NCI-H146 treated with DMSO at 0.1 percent for 48 hours (cell line): Measurements from ENCODE around the gene CBX8.

Source experiments
- DNase-seq: peaks from one replicate; lab custom pipeline; 2025; ENCODE audit not compliant: unreplicated experiment; lab: John Stamatoyannopoulos, UW

The CBX8 gene

DNA sequence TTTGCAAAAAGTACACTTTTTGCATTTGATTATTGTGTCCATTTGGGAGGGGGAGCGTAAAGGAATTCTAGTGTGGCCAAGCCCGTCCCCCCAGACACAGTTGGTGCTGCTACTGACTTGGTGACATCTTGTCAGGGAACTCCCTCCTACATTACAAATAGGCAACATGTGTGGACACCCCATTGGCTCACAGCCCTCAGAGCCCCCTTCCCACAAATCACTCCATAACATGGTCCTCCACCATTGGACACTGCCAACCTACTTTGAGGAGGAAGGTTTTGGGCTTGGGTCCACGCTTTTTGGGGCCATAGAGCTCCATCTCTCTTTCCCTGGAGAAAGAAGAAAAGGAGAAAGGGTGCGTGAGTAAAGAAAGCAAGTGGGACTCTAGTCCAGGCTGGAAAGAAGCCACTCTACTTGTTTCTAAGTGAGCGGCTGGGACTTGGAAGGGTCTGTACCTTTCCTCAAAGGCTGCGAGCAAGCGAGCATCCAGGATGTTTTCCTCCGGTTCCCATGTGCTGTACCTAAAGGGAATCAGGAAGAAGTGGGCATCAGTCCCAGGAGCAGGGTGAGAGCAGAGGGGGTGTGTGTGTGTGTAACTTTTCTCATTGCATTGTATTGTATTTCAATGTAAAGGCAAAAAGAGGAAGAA, 958 bp downstream of the CBX8 start:
- DNase-seq: no peak

DNA sequence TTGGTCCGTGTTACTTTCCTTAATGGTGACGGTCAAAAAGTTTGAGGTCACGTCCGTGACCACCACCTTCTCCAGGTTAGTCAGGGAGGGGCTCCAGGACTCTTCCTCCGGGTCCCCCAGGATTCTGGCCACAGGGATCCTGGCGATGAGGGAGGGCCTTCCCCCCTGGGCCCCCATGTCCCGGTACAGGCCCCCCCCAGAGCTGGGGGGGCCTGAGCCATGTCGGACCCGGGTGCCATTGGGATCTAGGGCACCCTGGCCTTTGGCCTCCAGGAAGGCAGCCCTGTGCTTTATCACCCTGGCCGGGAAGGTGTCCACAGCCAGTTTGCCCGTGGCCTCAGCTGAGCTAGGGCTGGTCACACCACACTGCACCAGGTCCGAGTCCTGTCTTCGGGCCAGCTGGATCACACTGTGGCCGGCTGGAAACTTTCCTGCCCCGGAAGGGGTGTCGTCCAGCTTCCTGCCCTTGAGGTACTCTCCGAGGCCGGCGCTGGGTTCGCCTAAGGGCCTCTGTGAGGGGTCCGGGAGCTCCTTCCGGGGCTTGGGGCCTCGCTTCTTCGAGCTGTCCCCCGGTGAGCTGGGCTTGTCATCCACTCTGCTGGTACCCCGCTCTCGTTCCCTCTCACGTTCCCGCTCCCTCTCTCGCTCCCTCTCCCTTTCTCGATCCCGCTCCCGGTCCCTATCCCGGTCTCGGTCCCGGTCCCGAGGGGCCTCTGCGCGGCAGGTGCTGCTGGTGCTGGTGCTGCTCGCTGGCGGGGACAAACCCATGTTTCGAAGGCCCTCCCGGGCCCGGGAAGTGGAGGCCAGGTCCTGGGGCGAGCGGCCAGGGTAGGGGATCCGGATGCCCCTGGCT, 2.0 kb downstream of the CBX8 start:
- no peak for DNase-seq

DNA sequence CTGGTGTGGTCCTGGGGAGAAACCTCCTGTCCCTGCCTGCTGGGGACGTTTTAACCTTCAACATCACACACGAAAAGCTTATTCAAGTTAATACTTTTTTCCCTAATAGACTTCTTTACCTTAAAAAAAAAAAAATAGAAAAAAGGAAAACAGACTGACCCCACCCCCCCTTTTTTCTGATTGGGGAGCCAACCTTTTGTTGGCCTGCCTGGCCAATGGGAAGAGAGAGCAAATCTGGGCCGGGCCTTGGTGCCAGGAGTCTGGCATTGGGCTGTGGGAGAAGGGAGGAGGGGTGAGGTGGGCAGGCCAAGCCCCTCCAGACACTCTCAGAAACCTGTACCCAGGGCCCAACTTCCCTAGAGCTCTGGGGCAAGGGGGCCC, 3.0 kb downstream of the CBX8 start:
- no peak for DNase-seq

DNA sequence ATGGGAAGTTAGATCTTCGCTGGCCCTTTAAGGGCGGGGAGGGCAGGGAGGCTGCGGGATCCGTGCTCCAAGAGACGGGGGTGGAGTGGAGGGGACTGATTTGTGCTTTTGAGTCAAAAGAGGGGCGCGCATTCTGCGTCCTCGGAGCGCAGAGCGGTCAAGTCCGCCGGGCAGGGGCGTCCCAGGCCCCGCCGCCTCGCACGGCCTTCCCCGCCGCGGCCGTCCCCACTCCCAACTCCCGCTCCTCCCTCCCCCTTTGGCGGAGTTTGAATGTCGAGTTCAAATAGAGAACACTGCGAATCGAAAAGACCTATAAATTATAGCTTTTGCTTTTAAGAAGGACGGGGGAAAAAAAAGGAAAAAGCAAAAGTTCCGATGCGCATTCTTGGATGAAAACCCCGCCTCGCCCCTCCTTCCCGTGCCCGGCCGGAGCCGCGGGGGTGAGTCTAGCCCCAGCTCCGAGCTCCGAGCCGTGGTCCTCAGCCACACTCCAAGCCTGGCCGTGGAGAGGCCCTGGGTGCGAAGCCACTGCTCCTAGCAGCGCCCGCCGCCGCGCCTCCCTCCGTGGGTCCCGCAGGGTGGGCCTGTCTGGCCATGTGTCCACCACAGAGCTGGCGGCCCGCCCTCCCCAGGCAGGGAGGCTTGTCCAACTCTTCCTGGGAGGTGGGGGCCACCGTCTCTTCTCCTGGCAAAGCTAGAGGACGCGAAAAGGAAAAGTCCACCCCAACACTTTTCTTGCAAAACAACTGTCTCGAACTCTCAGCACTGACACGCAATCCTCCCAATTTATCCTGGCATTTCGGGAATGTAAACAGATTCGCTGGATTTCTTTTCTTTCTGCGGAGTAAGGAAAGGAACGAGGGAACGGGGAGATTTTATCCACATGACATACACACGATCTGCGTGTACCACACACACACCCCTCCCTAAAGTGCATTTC, 3.6 kb downstream of the CBX8 start:
- DNase-seq: no peak

DNA sequence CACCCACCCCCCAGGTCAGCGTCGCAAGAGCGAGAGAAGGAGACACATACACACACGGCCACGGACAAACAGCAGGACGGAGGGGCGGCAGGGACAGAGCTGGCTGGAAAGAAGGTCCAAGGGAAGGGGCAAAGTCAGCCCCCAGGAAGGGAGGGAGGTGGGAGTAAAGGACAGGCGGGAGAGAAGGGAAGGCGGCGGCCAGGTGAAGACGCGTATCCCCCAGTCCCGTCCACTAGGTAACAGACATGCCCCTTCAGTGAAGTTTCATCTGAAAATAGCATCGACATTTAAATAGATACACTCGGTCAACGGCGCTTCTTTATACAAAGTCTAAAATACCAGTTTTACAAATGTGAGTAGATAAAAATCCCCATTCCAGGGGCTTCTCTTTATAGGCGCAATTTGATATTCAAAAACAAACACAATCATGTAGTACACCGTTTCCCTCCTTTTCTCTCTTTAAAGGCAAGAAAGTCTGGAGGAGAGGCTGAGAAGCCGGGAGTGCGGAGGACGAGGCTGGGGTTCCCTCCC, 4.5 kb downstream of the CBX8 start:
- no peak for DNase-seq

DNA sequence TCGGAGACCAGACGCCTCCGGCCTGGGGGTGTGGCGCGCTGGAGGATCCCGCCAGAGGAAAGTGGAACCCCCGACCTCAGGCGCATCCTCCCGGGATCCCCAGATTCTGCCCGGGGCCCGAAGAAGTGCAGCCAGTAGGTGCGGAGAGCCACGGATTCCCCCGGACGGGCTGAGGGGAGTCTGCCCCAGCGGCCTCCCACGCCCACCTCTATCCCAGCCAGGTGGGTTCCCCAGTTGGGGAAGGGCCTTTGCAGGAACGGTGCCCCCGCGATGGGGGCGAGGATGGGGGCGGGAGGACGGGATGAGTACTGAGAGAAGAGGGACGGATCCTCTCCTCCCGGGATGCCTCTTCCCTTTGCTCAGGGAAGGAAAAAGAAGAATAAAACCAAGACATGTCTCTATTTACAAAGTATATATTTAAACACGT, 5.1 kb downstream of the CBX8 start:
- DNase-seq: no peak

DNA sequence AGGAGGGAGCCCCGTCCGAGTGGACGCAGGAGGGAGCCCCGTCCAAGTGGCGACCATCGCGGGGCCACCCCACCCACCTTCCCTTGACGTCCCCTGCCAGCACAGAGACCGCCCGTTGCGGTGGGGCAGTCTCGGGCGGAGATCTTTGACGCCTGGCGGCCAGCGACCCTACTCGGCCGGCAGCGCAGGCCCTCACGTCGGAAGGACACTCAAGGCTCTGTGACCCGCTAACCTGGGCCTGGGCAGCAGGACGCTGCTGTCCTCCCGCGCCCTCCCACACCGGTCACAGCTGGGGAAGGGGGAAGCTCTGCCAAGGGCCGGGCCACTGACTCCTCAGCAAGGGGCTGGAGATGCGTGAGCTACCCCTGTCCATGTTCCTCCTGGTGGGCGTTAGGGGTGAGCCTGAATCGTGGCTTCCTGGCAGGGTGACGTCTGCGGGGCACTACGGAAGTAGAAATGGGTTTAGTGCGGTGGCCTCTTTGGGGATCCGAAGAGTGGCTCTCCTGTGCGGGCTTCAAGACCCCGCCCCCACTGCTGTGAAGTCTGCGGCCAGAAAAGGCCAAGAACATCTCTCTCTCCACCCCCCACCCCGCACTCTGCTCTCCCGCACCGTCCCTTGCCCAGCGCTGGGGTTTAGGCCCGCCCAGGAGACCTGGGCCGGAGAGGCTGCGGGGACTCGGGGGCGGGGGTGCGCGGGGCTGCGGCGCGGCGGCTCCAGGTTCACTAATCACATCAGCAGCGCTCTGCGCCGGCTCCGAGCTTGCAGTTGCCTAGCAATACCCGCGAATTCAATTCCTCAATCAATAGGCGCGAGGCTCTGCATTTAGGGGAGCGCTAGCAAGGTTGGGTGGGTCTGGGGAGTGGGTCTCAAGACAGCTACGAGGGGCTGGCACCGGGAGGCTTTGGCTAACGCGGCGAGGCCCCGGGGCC, 5.8 kb downstream of the CBX8 start:
- DNase-seq: no peak

DNA sequence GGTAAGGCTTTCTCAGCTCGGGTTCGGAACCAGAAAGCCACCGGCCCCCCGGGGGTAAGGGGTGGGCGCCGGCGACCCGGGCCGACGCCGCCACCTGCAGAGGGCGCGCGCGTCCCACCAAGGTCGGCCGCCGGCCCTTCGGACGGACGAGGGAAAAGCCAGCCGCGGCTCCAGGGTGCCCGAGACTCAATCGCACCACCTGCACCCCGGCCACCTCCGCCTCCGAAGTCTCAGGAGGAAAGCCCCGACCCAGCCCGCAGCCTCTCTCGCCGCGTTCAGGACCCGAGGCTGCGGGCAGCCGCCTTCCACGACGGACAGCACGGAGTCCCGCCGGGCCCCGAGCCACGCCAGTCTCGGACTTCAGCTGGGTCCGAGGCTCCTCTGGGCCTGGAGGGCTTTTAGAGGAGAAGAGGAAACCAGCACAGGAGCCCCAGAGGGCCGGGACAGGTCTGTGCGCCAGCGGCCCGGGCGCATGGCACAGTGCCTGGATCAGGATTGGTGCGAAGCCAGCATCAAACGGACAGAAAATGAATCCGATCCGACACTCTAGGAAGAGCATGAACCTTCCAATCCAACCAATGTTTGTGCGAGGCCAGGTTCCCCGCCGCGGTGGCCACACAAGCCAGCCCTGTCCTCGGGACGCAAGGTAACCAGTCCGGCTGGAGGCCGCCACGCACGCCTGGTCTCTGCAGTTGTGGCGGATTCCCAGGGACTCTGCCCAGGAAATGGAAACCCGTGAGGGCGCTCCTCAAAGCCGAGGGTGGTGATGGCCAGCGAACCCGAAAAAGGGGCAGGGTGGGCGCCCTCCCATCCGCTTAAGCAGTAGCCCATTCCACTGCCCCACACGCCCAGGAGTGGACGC, 6.7 kb downstream of the CBX8 start:
- DNase-seq: no peak

DNA sequence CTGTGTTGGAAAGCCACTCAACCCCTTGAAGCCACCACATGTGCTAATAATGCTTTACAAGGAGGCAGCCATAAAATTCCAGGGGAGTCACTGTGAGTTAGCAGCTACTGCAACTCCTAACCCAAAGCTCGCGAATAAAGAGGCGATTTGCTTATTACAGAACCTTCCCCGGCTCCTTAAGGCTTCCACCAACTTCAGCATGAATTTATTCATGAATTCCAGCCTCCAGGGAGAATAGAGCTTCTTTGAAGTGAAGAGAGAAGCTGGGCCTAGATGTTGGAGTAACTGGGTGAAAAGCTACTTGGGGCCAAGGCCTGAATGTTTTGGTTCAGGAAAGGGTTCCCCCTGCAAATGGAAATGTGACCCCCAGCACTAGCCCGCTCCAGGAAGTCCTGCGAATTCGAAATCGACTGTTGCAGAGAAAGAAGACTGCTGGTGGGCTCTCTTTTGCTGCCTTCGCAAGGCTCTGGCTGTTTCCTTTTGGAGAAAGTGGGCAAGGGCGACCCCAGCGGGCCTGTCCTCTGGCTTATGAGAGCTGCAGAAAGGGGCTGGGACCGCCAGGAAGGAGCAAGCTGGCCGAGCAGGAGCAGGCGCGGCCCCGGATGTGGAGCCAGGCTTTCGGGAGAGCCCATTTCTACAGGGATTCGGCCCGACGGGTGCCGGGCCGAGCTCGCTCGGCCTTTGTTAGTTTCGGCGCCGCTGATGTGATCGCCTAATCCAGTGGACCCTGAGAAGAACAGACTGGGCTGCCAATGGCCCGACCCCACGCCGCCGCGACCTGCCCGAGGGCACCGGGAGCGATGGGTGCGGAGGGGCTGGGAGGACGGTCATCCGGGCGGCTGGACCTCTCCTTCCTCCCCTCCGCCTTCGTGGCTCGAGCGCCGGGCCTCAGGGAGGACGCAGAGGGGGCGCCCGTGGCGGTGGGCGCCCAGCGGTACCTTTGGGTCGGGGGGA, 7.6 kb downstream of the CBX8 start:
- DNase-seq: no peak

DNA sequence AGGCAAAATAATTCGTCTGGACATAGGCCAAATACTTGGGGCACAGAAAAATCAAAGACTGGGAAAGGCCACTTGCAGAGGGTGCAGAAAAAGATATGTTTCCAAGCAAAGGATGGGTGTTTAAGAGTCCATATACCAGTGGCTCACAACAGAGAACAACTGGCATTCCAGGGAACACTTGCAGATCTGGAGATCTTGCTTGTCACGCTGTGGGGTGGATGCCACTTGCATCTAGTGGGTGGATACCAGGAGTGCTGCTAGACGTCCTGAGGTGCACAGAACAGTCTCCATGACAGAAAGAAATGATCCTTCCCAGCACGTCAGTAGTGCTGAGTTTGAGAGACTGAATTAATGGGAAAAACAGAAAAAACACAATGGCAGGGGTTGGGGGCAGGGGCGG, 8.4 kb downstream of the CBX8 start:
- no peak for DNase-seq

DNA sequence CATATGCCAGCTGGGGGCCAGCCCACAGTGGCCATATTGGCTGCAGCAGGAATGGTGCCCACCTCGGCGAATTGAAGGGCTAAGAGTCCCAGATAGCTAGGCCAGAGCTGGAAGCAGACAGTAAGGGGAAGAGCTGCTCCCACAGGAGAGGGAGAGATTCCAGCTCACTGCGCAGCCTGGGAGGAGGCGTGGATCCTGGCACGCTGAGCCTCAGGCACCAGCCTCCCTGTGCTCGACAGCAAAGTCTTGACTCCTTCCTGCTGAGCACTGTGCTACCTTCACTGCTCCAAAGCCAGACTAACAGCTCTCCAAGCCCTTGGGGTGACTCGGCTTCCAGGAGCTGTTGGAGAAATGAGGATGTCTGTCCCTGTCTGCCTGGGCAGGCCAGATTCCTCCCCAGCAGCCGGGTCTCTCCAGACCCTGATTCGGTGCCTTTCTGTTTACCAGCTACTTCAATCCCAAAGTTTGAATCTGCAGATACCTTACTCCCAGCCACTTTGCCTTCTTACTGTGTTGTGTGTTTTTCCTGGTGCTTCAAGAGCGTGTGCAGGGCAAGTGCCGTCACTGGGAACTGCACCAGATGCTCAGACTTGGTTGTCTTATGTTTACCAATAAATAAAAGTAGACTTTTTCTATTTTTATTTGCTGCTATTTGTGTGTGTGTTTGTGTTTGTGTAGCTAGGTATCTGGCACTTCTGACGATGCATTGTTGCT, 9.8 kb downstream of the CBX8 start:
- DNase-seq: no peak

DNA sequence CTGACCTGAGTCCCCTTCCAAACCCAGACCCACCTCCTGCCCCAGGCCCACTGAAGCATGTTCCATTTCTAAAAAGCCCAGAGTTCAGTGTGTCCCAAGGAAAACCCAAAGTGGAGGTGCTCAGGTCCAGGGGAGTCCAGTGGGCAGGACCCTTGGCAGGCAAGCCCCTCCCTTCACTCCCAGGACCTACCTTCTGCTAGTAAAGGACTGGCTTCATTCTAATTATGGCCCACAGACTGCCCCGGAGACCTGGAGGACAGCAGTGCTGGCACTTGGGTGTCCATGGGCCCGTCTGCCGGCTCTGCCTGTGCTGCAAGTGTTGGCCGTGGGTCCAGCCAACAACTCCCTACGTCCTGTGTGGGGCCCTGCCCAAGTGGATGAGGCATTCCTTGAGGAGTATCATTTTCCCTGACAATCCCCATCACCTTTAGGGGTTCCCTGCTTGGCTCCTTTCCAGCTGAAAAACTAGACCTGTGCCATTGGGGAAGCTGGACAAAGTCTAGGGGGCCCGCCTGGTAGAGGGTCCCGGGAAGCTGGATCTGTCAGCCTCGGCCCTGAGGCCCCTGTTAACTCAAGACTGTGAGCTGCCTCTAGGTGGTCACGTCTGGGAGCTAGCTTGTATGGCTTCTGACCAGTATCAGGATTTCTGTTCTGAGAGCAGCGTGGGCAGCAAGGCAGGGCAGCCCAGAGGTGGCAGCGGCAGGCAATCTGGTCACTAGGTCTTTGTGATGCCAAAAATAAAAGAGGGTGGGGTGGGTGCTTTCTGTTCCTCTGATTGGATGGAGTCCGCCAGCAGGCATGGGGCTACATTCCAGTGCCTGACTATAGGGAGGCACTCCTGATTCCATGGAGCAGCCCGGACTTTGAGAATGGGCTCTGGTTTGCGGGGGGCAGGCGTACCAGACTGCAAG, 10.7 kb downstream of the CBX8 start:
- DNase-seq: no peak

DNA sequence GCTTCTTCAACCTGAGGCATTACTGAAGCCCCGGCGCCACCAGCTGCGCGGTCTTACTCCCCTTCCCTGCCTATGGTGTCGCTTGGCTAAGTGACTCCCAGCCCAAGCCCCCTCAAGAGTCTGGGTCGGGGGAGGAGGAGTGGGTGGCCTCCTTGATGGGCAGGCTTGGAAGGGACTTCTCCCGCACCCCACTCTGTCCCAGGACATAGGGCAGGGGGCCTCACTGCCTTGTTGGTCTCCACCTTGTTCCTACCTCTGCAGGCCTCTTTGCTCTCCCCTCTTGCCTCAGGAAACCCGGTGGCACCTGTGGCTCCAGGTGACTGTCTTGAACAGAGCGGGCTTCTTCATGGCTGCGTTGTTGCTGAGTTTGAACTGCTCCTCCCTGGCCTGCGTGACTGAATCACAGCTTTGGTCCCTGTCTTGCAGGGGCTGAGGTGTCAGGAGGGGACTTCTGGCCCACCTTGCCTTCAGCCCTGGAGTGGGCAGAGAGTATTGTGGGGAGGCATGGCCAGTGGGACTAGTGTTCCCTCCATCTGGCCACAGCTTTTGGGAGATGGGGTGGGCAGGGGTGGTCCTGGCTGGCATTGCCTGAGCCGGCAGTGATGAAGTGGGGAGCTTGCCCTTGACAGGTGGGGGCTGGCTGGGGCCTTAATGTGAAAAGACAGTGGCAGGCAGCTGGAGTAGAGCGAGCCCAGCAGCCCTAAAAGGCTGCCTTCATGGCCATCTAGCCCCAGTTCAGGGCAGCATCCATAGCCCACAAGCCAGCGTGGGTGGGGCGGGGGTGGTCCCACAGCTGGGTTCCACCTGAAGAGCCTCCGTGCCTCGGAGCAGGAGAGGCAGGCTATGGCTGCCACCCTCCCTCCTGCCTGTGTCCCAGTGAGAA, 11.6 kb downstream of the CBX8 start:
- no peak for DNase-seq

DNA sequence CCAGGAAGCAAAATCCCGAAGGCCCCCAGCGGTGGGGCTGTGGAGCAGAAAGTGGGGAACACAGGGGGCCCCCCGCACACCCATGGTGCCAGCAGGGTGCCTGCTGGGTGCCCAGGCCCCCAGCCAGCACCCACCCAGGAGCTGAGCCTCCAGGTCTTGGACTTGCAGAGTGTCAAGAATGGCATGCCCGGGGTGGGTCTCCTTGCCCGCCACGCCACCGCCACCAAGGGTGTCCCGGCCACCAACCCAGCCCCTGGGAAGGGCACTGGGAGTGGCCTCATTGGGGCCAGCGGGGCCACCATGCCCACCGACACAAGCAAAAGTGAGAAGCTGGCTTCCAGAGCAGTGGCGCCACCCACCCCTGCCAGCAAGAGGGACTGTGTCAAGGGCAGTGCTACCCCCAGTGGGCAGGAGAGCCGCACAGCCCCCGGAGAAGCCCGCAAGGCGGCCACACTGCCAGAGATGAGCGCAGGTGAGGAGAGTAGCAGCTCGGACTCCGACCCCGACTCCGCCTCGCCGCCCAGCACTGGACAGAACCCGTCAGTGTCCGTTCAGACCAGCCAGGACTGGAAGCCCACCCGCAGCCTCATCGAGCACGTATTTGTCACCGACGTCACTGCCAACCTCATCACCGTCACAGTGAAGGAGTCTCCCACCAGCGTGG, 12.4 kb downstream of the CBX8 start:
- no peak for DNase-seq

DNA sequence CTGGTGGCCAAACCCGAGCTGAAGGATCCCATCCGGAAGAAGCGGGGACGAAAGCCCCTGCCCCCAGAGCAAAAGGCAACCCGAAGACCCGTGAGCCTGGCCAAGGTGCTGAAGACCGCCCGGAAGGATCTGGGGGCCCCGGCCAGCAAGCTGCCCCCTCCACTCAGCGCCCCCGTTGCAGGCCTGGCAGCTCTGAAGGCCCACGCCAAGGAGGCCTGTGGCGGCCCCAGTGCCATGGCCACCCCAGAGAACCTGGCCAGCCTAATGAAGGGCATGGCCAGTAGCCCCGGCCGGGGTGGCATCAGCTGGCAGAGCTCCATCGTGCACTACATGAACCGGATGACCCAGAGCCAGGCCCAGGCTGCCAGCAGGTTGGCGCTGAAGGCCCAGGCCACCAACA, 13.0 kb downstream of the CBX8 start:
- DNase-seq: no peak
